G401.6 (cell line): Measurements from ENCODE around the gene PGRMC2.

Experiments
- FAIRE-seq: peaks from 2 replicates; lab custom pipeline; 2012; peaks lifted over from hg19 to GRCh38; lab: Jason Lieb, UNC

Gene PGRMC2

GRCh38 chr4:128298852-128299251 is 11.2 kb upstream of the PGRMC2 start:
- no peak for FAIRE-seq

DNA sequence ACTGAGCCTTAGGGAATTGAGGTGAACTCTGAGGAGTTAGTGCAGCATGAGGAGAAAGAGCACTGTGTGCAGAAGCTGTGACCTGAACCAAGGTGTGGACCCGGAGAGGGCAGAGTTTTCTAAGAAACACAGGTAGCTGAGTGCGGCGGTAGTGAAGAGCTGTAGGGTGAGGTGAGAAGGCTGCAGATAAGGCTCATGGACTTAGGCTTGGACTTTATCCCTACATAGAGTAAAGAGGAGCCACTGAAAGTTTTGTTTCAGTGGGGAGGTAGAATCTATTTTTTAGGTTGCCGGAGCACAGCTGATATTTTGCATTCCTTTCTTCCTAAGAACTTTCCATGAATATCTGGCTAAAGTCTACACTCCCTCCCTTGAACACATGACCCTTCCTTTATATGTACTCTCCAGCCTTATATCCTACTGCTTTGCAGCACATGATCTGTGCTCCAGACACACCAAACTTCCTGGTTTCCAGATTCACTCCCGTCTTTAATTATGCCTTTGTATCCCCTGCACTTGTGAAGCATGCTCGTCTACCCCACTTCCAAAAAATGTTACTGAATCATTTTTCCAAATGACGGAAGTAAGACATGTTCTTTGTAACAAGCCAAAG is 10.6 kb upstream of the PGRMC2 start:
- no peak for FAIRE-seq

GRCh38 chr4:128295255-128295654 is 7.6 kb upstream of the PGRMC2 start:
- no peak for FAIRE-seq

GRCh38 chr4:128294464-128294863 is 6.9 kb upstream of the PGRMC2 start:
- FAIRE-seq, result no peak

GRCh38 chr4:128292349-128292748 is 4.7 kb upstream of the PGRMC2 start:
- FAIRE-seq, result no peak

DNA sequence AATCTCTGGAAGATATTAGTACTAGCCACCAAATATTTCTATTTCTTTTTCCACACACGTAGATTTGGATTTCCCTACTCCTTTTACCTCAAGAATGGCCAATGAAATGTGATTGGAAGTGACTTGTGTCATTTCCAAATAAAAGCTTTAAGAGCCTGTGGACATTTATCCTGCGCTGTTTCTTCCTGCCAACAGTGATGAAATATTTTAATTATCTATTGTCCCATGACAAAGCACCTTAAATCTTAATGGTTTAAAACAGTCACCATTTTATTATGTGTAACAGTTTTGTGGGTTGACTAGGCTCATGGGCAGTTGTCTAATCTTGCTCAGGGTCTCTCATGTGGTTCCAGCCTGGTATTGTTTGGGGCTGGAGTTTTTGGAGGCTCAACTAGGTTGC is 3.5 kb upstream of the PGRMC2 start:
- FAIRE-seq, result no peak

GRCh38 chr4:128290526-128290925 is 2.9 kb upstream of the PGRMC2 start:
- no peak for FAIRE-seq

- FAIRE-seq, result no peak
Measured at GRCh38 chr4:128289523-128290158, 2.0 kb upstream of the PGRMC2 start.

DNA sequence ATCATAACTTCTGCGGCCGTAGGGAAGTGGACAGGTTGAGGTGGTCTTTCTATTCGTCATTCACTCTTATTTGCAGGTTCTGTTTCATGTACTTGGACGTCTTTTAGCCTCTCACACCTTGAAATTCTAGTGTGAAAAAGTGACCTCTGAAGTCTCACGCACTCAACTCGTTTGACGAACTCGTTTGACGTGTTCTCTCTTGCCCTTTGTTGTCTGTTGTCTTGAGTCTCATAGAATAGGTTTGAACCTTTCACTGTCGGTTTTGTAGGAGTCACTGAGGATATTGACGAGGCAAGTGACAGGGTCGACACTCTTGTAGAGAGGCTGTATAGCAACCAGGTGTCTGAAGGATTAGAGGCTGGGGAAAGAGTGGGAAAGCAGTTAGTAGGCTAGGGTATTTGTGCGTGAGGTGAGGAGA is 1.1 kb upstream of the PGRMC2 start:
- no peak for FAIRE-seq

DNA sequence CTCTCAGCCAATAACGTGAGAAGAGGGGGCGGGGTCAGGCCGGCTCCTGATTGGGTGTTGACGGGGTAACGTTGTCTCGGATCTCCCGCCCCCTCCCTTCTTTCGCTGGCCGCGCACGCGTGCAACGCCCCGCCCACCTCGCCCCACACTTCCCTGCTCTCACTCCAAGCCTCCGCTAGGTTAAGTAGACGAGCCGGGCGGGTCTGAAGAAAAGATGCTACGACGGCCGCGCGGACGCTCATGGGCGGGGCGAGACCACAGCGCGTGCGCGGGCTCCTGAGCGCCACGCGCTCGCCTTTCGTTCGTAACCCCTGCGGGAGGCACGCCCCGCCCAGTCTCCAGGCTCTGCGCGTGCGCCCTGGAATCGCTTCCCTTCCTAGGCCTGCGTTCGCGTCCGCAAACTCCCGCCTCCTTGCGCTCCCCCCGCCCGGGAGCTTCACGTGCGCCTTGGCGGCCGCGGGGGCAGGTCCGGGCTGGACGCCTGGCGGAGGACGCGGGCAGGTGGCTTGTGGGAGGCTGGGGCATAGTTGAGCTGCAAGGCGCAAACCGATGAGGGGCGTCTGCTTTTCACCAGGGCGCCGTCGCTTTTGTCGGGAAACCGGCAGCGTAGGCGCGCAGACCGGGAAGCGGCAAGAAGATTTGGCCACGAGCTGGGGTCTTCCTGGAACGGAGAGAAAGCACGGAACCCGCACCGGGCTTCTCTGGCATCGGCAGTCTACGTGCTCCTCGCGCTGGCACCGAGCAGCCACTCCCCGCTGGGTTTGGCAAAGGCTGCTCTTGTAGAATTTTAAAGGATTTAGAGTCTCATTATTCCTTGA is 467 bp upstream of the PGRMC2 start:
- FAIRE-seq, result peak; percentile 95

DNA sequence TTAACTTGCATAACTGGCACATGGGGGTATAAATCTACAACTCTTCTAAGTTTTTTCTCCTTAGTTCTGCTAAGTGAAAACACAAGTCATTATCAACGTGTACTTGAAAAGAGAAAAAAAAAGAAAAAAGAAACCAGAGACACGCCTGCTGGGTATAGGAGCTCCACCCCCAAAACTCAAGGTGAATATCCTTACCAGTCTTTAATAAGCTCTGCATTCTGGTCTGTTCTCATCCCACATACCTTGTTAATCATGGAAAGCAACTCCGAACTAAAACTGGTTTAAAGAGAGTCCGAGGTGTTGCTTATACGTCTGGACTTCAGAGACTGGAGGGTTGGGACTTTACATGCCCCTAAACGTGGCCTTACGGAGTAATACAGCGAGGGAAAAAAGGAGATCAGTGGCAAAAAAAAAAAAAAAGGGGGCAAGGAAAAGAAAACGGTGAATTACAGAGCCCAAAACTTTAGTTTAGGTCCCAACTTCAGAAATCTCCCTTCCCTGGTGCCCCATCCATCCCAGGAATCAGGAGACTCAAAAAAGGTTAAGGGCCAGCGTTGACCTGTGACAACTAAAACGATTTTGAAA is 1.0 kb downstream of the PGRMC2 start:
- peak; percentile 66 for FAIRE-seq

- peak; percentile 6 for FAIRE-seq
Measured at GRCh38 chr4:128285085-128285997, 2.3 kb downstream of the PGRMC2 start.

- no peak for FAIRE-seq
Measured at GRCh38 chr4:128284317-128284716, 3.3 kb downstream of the PGRMC2 start.

DNA sequence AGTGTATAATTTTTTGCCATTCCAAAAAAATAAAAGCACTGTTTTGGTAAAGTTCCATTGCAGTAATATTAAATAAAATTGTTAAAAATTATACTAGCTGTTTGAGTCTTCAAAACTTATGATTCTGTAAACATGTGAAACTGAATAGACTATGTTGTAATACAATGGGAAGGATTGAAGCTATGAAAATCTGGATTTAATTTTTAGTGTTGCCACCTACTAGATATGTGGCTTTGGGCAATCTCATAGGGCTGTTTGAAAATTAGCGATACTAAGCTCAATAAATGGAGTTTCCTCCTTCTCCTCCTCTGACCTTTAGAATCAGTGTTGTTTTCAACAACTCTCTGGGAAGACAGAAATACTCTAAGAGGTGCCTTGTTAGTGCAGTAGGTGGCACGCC is 4.5 kb downstream of the PGRMC2 start:
- FAIRE-seq, result no peak

DNA sequence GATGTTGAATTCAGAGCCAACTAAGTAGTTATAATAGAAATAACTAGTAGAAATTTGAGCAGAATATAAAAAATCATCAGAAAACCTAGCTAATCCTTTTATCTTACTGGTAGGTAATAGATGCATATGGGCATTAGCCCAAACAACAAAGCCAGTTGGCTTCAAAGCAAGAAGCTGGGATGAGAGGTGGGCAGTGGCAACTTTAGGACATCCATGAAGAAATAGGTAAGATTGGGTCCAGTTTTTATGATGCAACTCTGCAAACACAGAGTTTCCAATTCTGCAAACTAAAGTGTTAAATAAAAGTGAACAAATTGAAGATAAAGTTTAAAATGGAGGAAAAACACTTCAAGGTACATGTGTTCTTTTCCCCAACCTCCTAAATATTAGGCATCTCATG is 5.1 kb downstream of the PGRMC2 start:
- FAIRE-seq, result no peak

DNA sequence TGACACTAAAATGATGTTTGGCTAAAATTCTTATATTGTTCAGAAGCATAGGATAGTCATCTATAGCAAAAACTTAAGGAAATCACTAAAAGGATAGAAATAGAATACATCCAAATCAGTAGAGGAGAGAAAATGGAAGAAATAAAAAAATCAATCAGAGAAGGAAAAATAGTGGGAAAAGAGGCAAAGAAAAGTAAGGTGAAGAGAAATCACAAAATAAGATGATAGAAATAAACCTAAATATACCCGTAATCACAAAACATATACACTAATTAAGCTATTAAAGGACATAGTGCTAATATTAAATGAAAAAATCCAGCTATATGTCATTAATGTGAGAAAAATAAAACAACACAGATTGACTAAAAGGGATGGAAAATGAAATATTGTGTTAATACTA is 6.3 kb downstream of the PGRMC2 start:
- peak; percentile 3 for FAIRE-seq

DNA sequence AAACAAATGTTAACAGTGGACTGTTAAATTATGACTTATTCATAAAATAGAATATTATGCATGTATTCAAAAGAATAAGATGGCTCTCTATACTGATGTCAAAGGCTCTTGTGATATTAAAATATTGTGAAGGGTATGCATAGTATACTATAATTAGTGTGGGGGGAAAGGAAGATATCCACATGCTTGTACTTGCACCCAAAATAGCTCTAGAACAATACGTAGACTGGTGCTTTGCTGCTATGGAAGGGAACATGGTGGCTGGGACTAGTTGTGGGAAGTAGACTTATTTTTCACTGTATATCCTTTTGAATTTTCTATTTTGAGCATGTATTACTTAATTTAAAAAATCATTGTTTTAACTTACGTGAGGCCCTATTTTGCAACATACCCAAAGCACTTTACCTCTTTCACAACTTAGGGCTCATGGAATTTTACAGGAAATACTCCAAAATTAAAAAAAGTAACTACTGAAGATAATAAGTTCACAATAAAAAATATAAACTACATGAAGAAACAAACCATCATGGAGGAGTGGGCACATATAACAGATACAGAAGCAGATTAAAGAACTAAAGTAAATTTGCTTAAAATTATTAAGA is 7.9 kb downstream of the PGRMC2 start:
- no peak for FAIRE-seq

- no peak for FAIRE-seq
Measured at GRCh38 chr4:128277856-128278255, 9.8 kb downstream of the PGRMC2 start.

- no peak for FAIRE-seq
Measured at GRCh38 chr4:128275346-128275745, 12.3 kb downstream of the PGRMC2 start.

GRCh38 chr4:128271551-128271950 is 16.1 kb downstream of the PGRMC2 start:
- FAIRE-seq, result no peak

DNA sequence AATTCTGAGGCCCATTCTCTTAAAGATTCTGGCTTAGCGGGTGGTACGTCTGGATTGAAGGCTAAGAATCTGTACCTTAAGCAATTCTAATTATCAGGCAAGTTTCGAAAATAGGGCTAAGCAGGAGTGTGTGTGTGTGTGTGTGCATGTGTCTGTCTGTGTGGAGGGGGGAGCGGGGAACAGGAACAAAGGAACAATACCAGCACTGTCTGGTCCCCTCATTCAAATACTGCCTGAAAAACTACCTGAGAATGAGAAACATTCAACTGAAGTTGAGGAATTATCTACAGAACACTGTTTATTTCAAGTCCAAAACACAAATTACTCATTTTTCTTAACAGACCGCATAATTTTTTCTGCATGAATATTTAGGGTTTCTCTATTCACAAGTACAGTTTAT is 18.6 kb downstream of the PGRMC2 start:
- FAIRE-seq, result no peak

DNA sequence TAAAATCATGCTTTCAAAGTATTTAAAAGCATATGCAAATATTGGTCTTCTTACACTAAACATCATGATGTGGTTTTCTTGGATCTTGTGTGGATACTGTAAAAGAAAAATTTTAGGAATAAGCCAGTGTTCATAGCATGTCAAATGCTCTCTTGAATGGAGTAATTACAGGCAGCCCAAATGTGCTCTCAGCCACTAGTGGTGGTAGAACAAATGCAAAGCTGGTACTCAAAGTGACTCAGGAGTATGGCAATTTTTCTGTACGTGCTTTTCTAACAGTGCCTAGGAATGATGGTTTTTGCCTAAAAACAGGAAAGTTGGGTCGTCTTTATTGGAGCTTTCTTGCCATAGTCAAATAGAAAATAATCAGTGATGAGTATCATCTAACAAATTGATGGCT is 19.9 kb downstream of the PGRMC2 start:
- no peak for FAIRE-seq
